GM12865 (cell line): Measurements from ENCODE around the gene EEF1A1.
"Not testable (repeated sequence)": the region's sequence is repeated elsewhere in the genome, so short reads cannot be mapped to it uniquely, and the experiment has no call there.

Source experiments
- DNase-seq: peaks from one replicate; pipeline ENCODE4 v3.0.0; 2010; ENCODE audit warnings: low read depth
- H3K4me3 ChIP-seq: 2 replicates; pipeline ENCODE4 v1.5.1; 2011; ENCODE audit warnings: mild to moderate bottlenecking, low read depth, low read length, control low read depth
- TF ChIP-seq, protein P1 (sequence below): IDR thresholded peaks from 2 replicates; pipeline ENCODE4 v1.5.1; 2011; ENCODE audit warnings: low read length, control low read depth, low read depth, inconsistent platforms; ENCODE audit not compliant: insufficient read depth; ENCODE audit errors: missing control alignments

The EEF1A1 gene

GRCh38 chr6:73560853-73561407 lies 40.1 kb upstream of the EEF1A1 start:
- DNase-seq, result peak; percentile 75
- H3K4me3 ChIP-seq, result peak overlapping the region; percentile 23
- TF ChIP-seq, protein P1, sequence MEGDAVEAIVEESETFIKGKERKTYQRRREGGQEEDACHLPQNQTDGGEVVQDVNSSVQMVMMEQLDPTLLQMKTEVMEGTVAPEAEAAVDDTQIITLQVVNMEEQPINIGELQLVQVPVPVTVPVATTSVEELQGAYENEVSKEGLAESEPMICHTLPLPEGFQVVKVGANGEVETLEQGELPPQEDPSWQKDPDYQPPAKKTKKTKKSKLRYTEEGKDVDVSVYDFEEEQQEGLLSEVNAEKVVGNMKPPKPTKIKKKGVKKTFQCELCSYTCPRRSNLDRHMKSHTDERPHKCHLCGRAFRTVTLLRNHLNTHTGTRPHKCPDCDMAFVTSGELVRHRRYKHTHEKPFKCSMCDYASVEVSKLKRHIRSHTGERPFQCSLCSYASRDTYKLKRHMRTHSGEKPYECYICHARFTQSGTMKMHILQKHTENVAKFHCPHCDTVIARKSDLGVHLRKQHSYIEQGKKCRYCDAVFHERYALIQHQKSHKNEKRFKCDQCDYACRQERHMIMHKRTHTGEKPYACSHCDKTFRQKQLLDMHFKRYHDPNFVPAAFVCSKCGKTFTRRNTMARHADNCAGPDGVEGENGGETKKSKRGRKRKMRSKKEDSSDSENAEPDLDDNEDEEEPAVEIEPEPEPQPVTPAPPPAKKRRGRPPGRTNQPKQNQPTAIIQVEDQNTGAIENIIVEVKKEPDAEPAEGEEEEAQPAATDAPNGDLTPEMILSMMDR, result no peak

GRCh38 chr6:73560182-73560732 lies 39.4 kb upstream of the EEF1A1 start:
- peak; percentile 65 for DNase-seq
- H3K4me3 ChIP-seq, result peak overlapping the region; percentile 23

DNA sequence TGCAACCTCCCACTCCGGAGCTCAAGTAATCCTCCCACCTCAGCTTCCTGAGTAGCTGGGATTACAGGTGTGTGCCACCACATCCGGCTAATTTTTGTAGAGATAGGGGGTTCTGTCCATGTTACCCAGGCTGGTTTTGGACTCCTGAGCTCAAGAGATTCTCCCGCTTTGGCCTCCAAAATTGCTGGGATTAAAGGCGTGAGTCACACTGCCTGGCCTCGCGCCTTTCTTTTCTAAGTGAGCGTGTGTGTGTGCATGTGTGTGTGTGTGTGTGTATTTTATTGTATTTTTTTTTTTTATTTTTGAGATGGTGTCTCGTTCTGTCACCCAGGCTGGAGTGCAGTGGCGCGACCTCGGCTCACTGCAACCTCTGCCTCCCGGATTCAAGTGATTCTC lies 38.6 kb upstream of the EEF1A1 start:
- not testable (repeated sequence) for DNase-seq, H3K4me3 ChIP-seq

More at GRCh38 chr6:73560182-73560732, 39.4 kb upstream of the EEF1A1 start:
- TF ChIP-seq, protein P1, result no peak

- TF ChIP-seq, protein P1, result no peak
- H3K4me3 ChIP-seq, result no peak overlapping the region
- DNase-seq, result peak; percentile 73
Observed at GRCh38 chr6:73558624-73559398, 38.0 kb upstream of the EEF1A1 start.

DNA sequence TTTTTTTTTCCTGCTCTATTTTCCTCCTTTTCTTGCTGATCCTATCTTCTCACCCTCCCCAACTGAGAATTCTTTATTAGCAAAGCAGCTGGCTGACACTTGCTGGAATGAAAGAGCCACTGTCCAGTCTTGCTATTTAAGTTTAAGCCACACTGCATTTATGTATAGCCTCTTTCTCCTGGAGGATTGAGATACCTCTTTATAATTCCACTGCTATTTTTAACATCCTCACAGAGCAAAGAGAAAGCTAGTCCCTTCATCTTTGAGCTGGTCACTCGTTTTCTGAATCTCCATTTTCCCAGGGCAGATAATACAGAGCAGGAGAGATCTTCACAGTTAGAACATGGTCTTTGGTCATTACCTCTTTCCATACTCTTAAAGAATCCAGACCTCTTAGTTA lies 36.0 kb upstream of the EEF1A1 start:
- TF ChIP-seq, protein P1, result no peak
- no peak for DNase-seq
- no peak overlapping the region for H3K4me3 ChIP-seq

GRCh38 chr6:73555380-73555949 lies 34.6 kb upstream of the EEF1A1 start:
- DNase-seq, H3K4me3 ChIP-seq: not testable (repeated sequence)

GRCh38 chr6:73551115-73551514 lies 30.3 kb upstream of the EEF1A1 start:
- DNase-seq, result not testable (repeated sequence)

GRCh38 chr6:73548458-73549446 lies 27.9 kb upstream of the EEF1A1 start:
- DNase-seq, result no peak
- no peak overlapping the region for H3K4me3 ChIP-seq
- TF ChIP-seq, protein P1, result no peak

More at GRCh38 chr6:73551115-73551514, 30.3 kb upstream of the EEF1A1 start:
- not testable (repeated sequence) for H3K4me3 ChIP-seq
